CD4-positive, alpha-beta T cell (primary cell): Measurements from ENCODE around the gene FARS2. TPM values are rescaled to one million over a fixed set of nuclear protein-coding genes. Genes with fewer than 3 reads are reported as not detected.
A peak's percentile ranks its signal among the peaks of the same experiment; 100 is the strongest.

Experiments
- ATAC-seq: fragments of 200-7000 bp; cut with Tn5 transposase; one replicate; pipeline ENCODE4 v1.10.0; 2022; ENCODE audit warnings: mild to moderate bottlenecking; ENCODE audit not compliant: poor library complexity
- CTCF ChIA-PET: fragments of 350-600 bp; sonication (Branson Sonifier 250); formaldehyde crosslinking; loops from one replicate; lab custom pipeline; 2021; ENCODE audit warnings: antibody characterized with exemption, inconsistent platforms; lab: Charles Lee
- POLR2A ChIA-PET: fragments of 350-600 bp; sonication (Branson Sonifier 250); formaldehyde crosslinking; loops from one replicate; lab custom pipeline; 2021; ENCODE audit warnings: antibody characterized with exemption, inconsistent platforms; lab: Charles Lee
- DNase-seq, 14 experiments: peaks; one replicate each; pipeline ENCODE4 v3.0.0-alpha.2; 2013 to 2020; ENCODE audit warnings: mixed read lengths in 2 of 14
- H3K27ac ChIP-seq, 2 donors: one replicate each; pipeline versions ENCODE4 v1.5.1 to v1.7.0; 2013; ENCODE audit warnings: low read length in 2 of 2, low read depth in 1 of 2, mild to moderate bottlenecking in 1 of 2
- H3K27me3 ChIP-seq, 2 experiments: 1 replicate in 1 of 2; 2 replicates in 1 of 2; pipeline versions ENCODE4 v1.6.1 to v1.7.0; 2013; ENCODE audit warnings: low read length in 2 of 2, control low read depth in 1 of 2, mild to moderate bottlenecking in 1 of 2, moderate library complexity in 1 of 2; ENCODE audit not compliant: insufficient read depth in 2 of 2, control insufficient read depth in 1 of 2
- H3K36me3 ChIP-seq: one replicate; pipeline ENCODE4 v1.6.1; 2013; ENCODE audit warnings: low read length, control low read depth; ENCODE audit not compliant: insufficient read depth
- H3K4me1 ChIP-seq: one replicate; pipeline ENCODE4 v1.6.1; 2013; ENCODE audit warnings: low read length, control low read depth; ENCODE audit not compliant: insufficient read depth
- H3K4me3 ChIP-seq: one replicate; pipeline ENCODE4 v1.5.1; 2013; ENCODE audit warnings: mild to moderate bottlenecking, low read length, moderate library complexity
- H3K9me3 ChIP-seq, 2 experiments: 1 replicate in 1 of 2; 2 replicates in 1 of 2; pipeline versions ENCODE4 v1.6.1 to v1.7.0; 2013; ENCODE audit warnings: low read length in 2 of 2, mild to moderate bottlenecking in 2 of 2, control low read depth in 1 of 2, moderate library complexity in 1 of 2; ENCODE audit not compliant: control insufficient read depth in 1 of 2, insufficient read depth in 1 of 2
- H3K27ac Mint-ChIP-seq: one replicate; pipeline ENCODE4 v1.8.0; 2020; ENCODE audit warnings: mixed read lengths
- H3K27me3 Mint-ChIP-seq: one replicate; pipeline ENCODE4 v1.8.0; 2021; ENCODE audit warnings: mixed read lengths
- H3K36me3 Mint-ChIP-seq: one replicate; pipeline ENCODE4 v1.8.0; 2021; ENCODE audit warnings: low read depth, mixed read lengths
- H3K4me1 Mint-ChIP-seq: one replicate; pipeline ENCODE4 v1.8.0; 2021; ENCODE audit warnings: low read depth, mixed read lengths
- H3K4me3 Mint-ChIP-seq: one replicate; pipeline ENCODE4 v1.8.0; 2020; ENCODE audit warnings: mild to moderate bottlenecking, mixed read lengths
- H3K9me3 Mint-ChIP-seq: one replicate; pipeline ENCODE4 v1.8.0; 2020; ENCODE audit warnings: mixed read lengths
- intact Hi-C, 2 experiments: fragments of 100-400 bp; cut with DNase I in 1 of 2; cut with micrococcal nuclease in 1 of 2; formaldehyde crosslinking; loops; one replicate each; pipeline versions ENCODE4 v1.15.1 to v1.9.0; 2023 to 2025; cut with DNase I, micrococcal nuclease
- total RNA-seq, 174 experiments: library from RNA in 2 of 174; stranded (reverse) in 2 of 174; gene quantifications; one replicate each; pipeline ENCODE4 v1.2.3 and lab custom pipeline; 2021 to 2026
- TF ChIP-seq, protein P1 (sequence below): fragments of 200-600 bp; IDR thresholded peaks from one replicate; pipeline ENCODE4 v1.8.0; 2022; ENCODE audit warnings: antibody characterized with exemption, mild to moderate bottlenecking

Gene FARS2
- total RNA-seq, 2 experiments from 2014 or later, result 12.6 to 12.8 TPM

DNA sequence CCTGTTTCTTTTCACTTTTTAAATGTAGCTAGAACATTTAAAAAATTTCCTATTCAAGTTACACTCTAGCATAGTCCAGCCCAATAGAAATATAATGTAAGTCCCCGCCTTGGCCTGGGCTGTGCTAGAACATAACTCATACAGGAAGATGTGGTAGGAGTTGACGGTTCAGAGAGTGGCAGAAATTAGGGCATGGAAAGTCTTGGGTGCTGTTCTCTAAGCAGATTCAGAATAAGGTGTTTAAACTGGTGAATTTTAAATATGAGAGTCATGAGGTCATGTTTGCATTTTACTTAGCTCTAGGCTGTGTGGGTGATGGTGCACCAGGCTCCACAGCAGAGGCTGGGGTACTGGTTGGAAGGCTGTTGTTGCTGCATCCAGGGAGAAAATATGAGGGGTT lies 256.5 kb downstream of the FARS2 start:
- ChIA-PET CTCF (no interaction called here), POLR2A (no interaction called here)
- Mint-ChIP-seq H3K36me3 (no peaks in the 10 kb centered on the region), H3K9me3 (no peaks in the 10 kb centered on the region), H3K4me1 (peaks cover 51% of the 10 kb centered on the region), H3K4me3 (peak overlapping the region; percentile 17), H3K27ac (peak overlapping the region; percentile 32), H3K27me3 (no peaks in the 10 kb centered on the region)
- H3K36me3 ChIP-seq, result no peaks in the 10 kb centered on the region
- H3K9me3 ChIP-seq, result no peaks in the 10 kb centered on the region
- ATAC-seq, result peak; percentile 71
- DNase-seq, result peak in 8 of 14 experiments; percentile 5 to 67 (median 20)
- H3K4me3 ChIP-seq, result no peak overlapping the region
- intact Hi-C loops, result no loop called here
- peak overlapping the region in 1 of 2 donors; percentile 27 for H3K27ac ChIP-seq
- TF ChIP-seq, protein P1, sequence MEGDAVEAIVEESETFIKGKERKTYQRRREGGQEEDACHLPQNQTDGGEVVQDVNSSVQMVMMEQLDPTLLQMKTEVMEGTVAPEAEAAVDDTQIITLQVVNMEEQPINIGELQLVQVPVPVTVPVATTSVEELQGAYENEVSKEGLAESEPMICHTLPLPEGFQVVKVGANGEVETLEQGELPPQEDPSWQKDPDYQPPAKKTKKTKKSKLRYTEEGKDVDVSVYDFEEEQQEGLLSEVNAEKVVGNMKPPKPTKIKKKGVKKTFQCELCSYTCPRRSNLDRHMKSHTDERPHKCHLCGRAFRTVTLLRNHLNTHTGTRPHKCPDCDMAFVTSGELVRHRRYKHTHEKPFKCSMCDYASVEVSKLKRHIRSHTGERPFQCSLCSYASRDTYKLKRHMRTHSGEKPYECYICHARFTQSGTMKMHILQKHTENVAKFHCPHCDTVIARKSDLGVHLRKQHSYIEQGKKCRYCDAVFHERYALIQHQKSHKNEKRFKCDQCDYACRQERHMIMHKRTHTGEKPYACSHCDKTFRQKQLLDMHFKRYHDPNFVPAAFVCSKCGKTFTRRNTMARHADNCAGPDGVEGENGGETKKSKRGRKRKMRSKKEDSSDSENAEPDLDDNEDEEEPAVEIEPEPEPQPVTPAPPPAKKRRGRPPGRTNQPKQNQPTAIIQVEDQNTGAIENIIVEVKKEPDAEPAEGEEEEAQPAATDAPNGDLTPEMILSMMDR, result no peak
- no peaks in the 10 kb centered on the region for H3K27me3 ChIP-seq
- H3K4me1 ChIP-seq, result peaks cover 22% of the 10 kb centered on the region

DNA sequence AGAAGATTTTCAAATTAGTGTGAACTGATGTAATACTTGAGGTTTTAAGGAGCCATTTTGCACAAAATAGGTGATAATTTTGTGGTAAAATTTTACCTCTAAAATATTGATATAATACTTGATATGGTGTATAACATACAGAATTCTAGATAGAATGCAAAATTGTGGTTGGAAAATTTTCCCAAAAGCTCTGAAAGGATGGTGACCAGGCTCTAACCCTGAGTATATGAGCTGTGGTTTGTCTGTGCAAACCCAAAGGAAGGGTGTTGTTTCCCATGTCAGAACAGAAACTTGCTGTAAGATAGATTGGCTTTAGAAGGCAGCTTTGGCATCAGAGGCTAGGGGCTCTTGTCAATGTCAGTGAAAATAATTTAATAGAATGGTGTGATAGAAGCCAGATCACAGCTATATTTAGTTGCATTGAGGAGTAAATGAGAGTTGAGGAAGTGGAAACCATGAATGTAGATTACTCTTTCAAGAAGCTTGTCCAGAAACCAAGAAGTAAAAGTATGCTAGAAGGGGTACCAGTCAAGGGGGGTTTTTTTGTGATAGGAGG lies 257.7 kb downstream of the FARS2 start:
- Mint-ChIP-seq H3K4me3 (peak overlapping the region; percentile 0), H3K9me3 (no peaks in the 10 kb centered on the region), H3K27me3 (no peaks in the 10 kb centered on the region), H3K27ac (peak overlapping the region; percentile 34), H3K4me1 (peaks cover 51% of the 10 kb centered on the region), H3K36me3 (no peaks in the 10 kb centered on the region)
- intact Hi-C loops, result no loop called here
- TF ChIP-seq, protein P1, result no peak
- peaks cover 22% of the 10 kb centered on the region for H3K4me1 ChIP-seq
- H3K9me3 ChIP-seq, result no peaks in the 10 kb centered on the region
- ChIA-PET CTCF (interaction anchor here (0.9 kb wide), 1 partner anchor 11 kb away, joined by 3 read pairs; no protein-coding TSS in a partner anchor), POLR2A (interaction anchor here (1.1 kb wide), 1 partner anchor 12 kb away, joined by 3 read pairs; no protein-coding TSS in a partner anchor)
- H3K27ac ChIP-seq, result peak overlapping the region in 1 of 2 donors; percentile 14
- no peaks in the 10 kb centered on the region for H3K36me3 ChIP-seq
- ATAC-seq, result no peak
- H3K27me3 ChIP-seq, result no peaks in the 10 kb centered on the region
- DNase-seq, result peak in 3 of 14 experiments; percentile 20 to 64 (median 30)
- H3K4me3 ChIP-seq, result no peak overlapping the region

DNA sequence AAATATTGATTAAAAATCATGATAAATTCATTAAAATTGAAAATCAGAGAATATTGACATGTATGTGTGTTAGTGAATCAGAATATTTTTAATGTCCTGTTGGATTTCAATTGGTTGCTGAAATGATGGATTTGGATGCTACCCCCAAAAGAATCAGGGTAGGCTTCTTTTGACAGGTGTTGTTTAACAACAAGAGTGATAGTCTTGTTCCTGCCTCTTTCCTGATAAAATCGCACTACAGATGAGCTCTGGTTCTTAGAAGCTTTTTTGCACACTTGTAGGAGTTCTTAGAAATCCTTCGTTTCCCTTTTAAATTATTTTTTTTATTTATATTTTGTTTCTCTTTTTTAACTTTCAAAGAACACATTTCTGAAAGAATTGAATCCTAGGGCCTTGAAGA lies 259.5 kb downstream of the FARS2 start:
- no peak overlapping the region for H3K27ac Mint-ChIP-seq
- Histone ChIP-seq H3K36me3 (no peaks in the 10 kb centered on the region), H3K4me1 (peaks cover 22% of the 10 kb centered on the region), H3K27me3 (no peaks in the 10 kb centered on the region), H3K9me3 (no peaks in the 10 kb centered on the region), H3K4me3 (no peak overlapping the region), H3K27ac (no peak overlapping the region)
- no peaks in the 10 kb centered on the region for H3K9me3 Mint-ChIP-seq
- peaks cover 51% of the 10 kb centered on the region for H3K4me1 Mint-ChIP-seq
- TF ChIP-seq, protein P1, result no peak
- H3K4me3 Mint-ChIP-seq, result no peak overlapping the region
- H3K27me3 Mint-ChIP-seq, result no peaks in the 10 kb centered on the region
- ATAC-seq (no peak), DNase-seq (no peak)
- intact Hi-C loops, result no loop called here
- peaks cover 3% of the 10 kb centered on the region for H3K36me3 Mint-ChIP-seq
- ChIA-PET POLR2A (interaction anchor here (0.6 kb wide), 1 partner anchor 351 kb away, joined by 3 read pairs; no protein-coding TSS in a partner anchor), CTCF (no interaction called here)
